Activated CD8-positive, alpha-beta T cell treated with anti-CD3 and anti-CD28 coated beads, Interleukin-2, amount 10 ng/mL, durations not matched to agents 7 days and 5 days (primary cell): ENCODE measurements around the gene APOOL. TPM values are rescaled to one million over a fixed set of nuclear protein-coding genes. Genes with fewer than 3 reads are reported as not detected.
"Not testable (repeated sequence)": the region's sequence is repeated elsewhere in the genome, so short reads cannot be mapped to it uniquely, and the experiment has no call there.

Source experiments
- ATAC-seq: fragments of 150-1000 bp; cut with Tn5 transposase; one replicate; pipeline ENCODE4 v1.10.0; 2021; ENCODE audit warnings: moderate library complexity
- CTCF ChIA-PET: fragments of 350-600 bp; sonication (Branson Sonifier 250); formaldehyde crosslinking; loops from one replicate; lab custom pipeline; 2021; ENCODE audit warnings: antibody characterized with exemption; lab: Charles Lee
- POLR2A ChIA-PET: fragments of 350-600 bp; sonication (Branson Sonifier 250); formaldehyde crosslinking; loops from one replicate; lab custom pipeline; 2021; ENCODE audit warnings: antibody characterized with exemption; lab: Charles Lee
- DNase-seq: peaks from one replicate; pipeline ENCODE4 v3.0.0-alpha.2; 2020
- H3K27ac Mint-ChIP-seq: one replicate; pipeline ENCODE4 v1.8.0; 2021; ENCODE audit warnings: mild to moderate bottlenecking, mixed read lengths
- H3K27me3 Mint-ChIP-seq: one replicate; pipeline ENCODE4 v1.8.0; 2021; ENCODE audit warnings: low read depth, mixed read lengths
- H3K36me3 Mint-ChIP-seq: one replicate; pipeline ENCODE4 v1.8.0; 2021; ENCODE audit warnings: low read depth, mixed read lengths
- H3K4me1 Mint-ChIP-seq: one replicate; pipeline ENCODE4 v1.8.0; 2021; ENCODE audit warnings: low read depth, mixed read lengths
- H3K4me3 Mint-ChIP-seq: one replicate; pipeline ENCODE4 v1.8.0; 2021; ENCODE audit warnings: mild to moderate bottlenecking, mixed read lengths
- H3K9me3 Mint-ChIP-seq: one replicate; pipeline ENCODE4 v1.8.0; 2022; ENCODE audit warnings: mixed read lengths; ENCODE audit not compliant: insufficient read depth
- total RNA-seq, 2 experiments: library from RNA; stranded (reverse); gene quantifications; one replicate each; pipeline ENCODE4 v1.2.3, GENCODE V29; 2021

Gene APOOL
- total RNA-seq = 10 to 100 TPM; 11.6 to 13.4 TPM

- Mint-ChIP-seq H3K27ac (peak within 1 kb of the TSS; percentile 80), H3K4me3 (peak within 1 kb of the TSS; percentile 80), H3K4me1 (peaks cover 8% of the 10 kb centered on the region), H3K9me3 (no peaks in the 10 kb centered on the region), H3K36me3 (no peaks in the 10 kb centered on the region), H3K27me3 (peaks cover 4% of the 10 kb centered on the region)
- POLR2A ChIA-PET = no interaction called here
- peak; percentile 85 for DNase-seq
- CTCF ChIA-PET = interaction anchor here (1.0 kb wide), 1 partner anchor 49 kb away, joined by 3 read pairs; no protein-coding TSS in a partner anchor
- peak; percentile 96 for ATAC-seq
Measured at GRCh38 chrX:85003655-85004244, at the start of gene APOOL. Gene APOOL, plus strand, starts transcription at chrX:85003877. Its CDS starts 36 bp downstream, at chrX:85003913.

GRCh38 chrX:84956304-84956703, 47.4 kb upstream of the APOOL start:
- POLR2A ChIA-PET = no interaction called here
- DNase-seq = no peak
- Mint-ChIP-seq H3K27me3 (no peaks in the 10 kb centered on the region), H3K27ac (no peak overlapping the region), H3K4me1 (no peaks in the 10 kb centered on the region), H3K4me3 (no peak overlapping the region), H3K9me3 (no peaks in the 10 kb centered on the region), H3K36me3 (no peaks in the 10 kb centered on the region)
- CTCF ChIA-PET = no interaction called here
- ATAC-seq = no peak

GRCh38 chrX:84974803-84975202, 28.9 kb upstream of the APOOL start:
- H3K27me3 Mint-ChIP-seq = no peaks in the 10 kb centered on the region
- no peaks in the 10 kb centered on the region for H3K36me3 Mint-ChIP-seq
- no peak overlapping the region for H3K4me3 Mint-ChIP-seq
- H3K4me1 Mint-ChIP-seq = no peaks in the 10 kb centered on the region
- ATAC-seq (no peak), DNase-seq (no peak)
- ChIA-PET POLR2A (no interaction called here), CTCF (no interaction called here)
- H3K27ac Mint-ChIP-seq = no peak overlapping the region
- H3K9me3 Mint-ChIP-seq = no peaks in the 10 kb centered on the region

GRCh38 chrX:84991739-84992138, 11.9 kb upstream of the APOOL start:
- H3K36me3 Mint-ChIP-seq, H3K4me3 Mint-ChIP-seq, POLR2A ChIA-PET, H3K27ac Mint-ChIP-seq, CTCF ChIA-PET, H3K9me3 Mint-ChIP-seq, H3K4me1 Mint-ChIP-seq, ATAC-seq, H3K27me3 Mint-ChIP-seq, DNase-seq: not testable (repeated sequence)

- ATAC-seq = no peak
- no peak overlapping the region for H3K27ac Mint-ChIP-seq
- H3K4me1 Mint-ChIP-seq = no peaks in the 10 kb centered on the region
- POLR2A ChIA-PET = no interaction called here
- H3K9me3 Mint-ChIP-seq = no peaks in the 10 kb centered on the region
- no peak for DNase-seq
- CTCF ChIA-PET = no interaction called here
- no peak overlapping the region for H3K4me3 Mint-ChIP-seq
- no peaks in the 10 kb centered on the region for H3K36me3 Mint-ChIP-seq
- peaks cover 2% of the 10 kb centered on the region for H3K27me3 Mint-ChIP-seq
Measured at GRCh38 chrX:84993150-84993549, 10.5 kb upstream of the APOOL start.

- ChIA-PET POLR2A (no interaction called here), CTCF (no interaction called here)
- Mint-ChIP-seq H3K4me1 (peaks cover 8% of the 10 kb centered on the region), H3K4me3 (no peak overlapping the region), H3K27ac (no peak overlapping the region), H3K27me3 (peaks cover 4% of the 10 kb centered on the region), H3K36me3 (no peaks in the 10 kb centered on the region), H3K9me3 (no peaks in the 10 kb centered on the region)
- ATAC-seq (no peak), DNase-seq (no peak)
Measured at GRCh38 chrX:85001344-85001743, 2.3 kb upstream of the APOOL start.

- peaks cover 4% of the 10 kb centered on the region for H3K27me3 Mint-ChIP-seq
- DNase-seq (no peak), ATAC-seq (peak; percentile 19)
- peaks cover 8% of the 10 kb centered on the region for H3K4me1 Mint-ChIP-seq
- H3K36me3 Mint-ChIP-seq = no peaks in the 10 kb centered on the region
- peak overlapping the region; percentile 80 for H3K27ac Mint-ChIP-seq
- ChIA-PET CTCF (no interaction called here), POLR2A (no interaction called here)
- peak overlapping the region; percentile 80 for H3K4me3 Mint-ChIP-seq
- no peaks in the 10 kb centered on the region for H3K9me3 Mint-ChIP-seq
Measured at GRCh38 chrX:85004255-85004654, 578 bp downstream of the APOOL start.

GRCh38 chrX:85012098-85012497, 8.4 kb downstream of the APOOL start:
- Mint-ChIP-seq H3K4me1 (no peaks in the 10 kb centered on the region), H3K4me3 (no peak overlapping the region), H3K36me3 (peaks cover 7% of the 10 kb centered on the region), H3K27me3 (no peaks in the 10 kb centered on the region), H3K9me3 (peaks cover 3% of the 10 kb centered on the region), H3K27ac (no peak overlapping the region)
- ChIA-PET CTCF (no interaction called here), POLR2A (no interaction called here)
- ATAC-seq (no peak), DNase-seq (no peak)

GRCh38 chrX:85015351-85015750, 11.7 kb downstream of the APOOL start:
- H3K4me1 Mint-ChIP-seq, H3K9me3 Mint-ChIP-seq, CTCF ChIA-PET, DNase-seq, POLR2A ChIA-PET, H3K4me3 Mint-ChIP-seq, H3K27ac Mint-ChIP-seq, ATAC-seq, H3K27me3 Mint-ChIP-seq: not testable (repeated sequence)
- H3K36me3 Mint-ChIP-seq = peaks cover 21% of the 10 kb centered on the region

- CTCF ChIA-PET = no interaction called here
- POLR2A ChIA-PET = no interaction called here
- H3K4me3 Mint-ChIP-seq = no peak overlapping the region
- H3K9me3 Mint-ChIP-seq = no peaks in the 10 kb centered on the region
- no peak for ATAC-seq
- peaks cover 19% of the 10 kb centered on the region for H3K36me3 Mint-ChIP-seq
- DNase-seq = no peak
- H3K27ac Mint-ChIP-seq = no peak overlapping the region
- H3K4me1 Mint-ChIP-seq = peaks cover 2% of the 10 kb centered on the region
- no peaks in the 10 kb centered on the region for H3K27me3 Mint-ChIP-seq
Measured at GRCh38 chrX:85017721-85018120, 14.0 kb downstream of the APOOL start.

- ATAC-seq = no peak
- POLR2A ChIA-PET = no interaction called here
Measured at GRCh38 chrX:85018471-85018870, 14.8 kb downstream of the APOOL start.

GRCh38 chrX:85020216-85020615, 16.5 kb downstream of the APOOL start:
- no peak for DNase-seq
- ChIA-PET CTCF (no interaction called here), POLR2A (no interaction called here)
- Mint-ChIP-seq H3K4me1 (peaks cover 2% of the 10 kb centered on the region), H3K36me3 (peaks cover 19% of the 10 kb centered on the region), H3K9me3 (no peaks in the 10 kb centered on the region), H3K27ac (no peak overlapping the region), H3K27me3 (no peaks in the 10 kb centered on the region), H3K4me3 (no peak overlapping the region)
- no peak for ATAC-seq

More at GRCh38 chrX:85018471-85018870, 14.8 kb downstream of the APOOL start:
- no peak overlapping the region for H3K4me3 Mint-ChIP-seq
- peaks cover 2% of the 10 kb centered on the region for H3K4me1 Mint-ChIP-seq
- peaks cover 19% of the 10 kb centered on the region for H3K36me3 Mint-ChIP-seq
- DNase-seq = no peak
- H3K27ac Mint-ChIP-seq = no peak overlapping the region
- no peaks in the 10 kb centered on the region for H3K9me3 Mint-ChIP-seq
- CTCF ChIA-PET = no interaction called here
- no peaks in the 10 kb centered on the region for H3K27me3 Mint-ChIP-seq

- Mint-ChIP-seq H3K36me3 (peaks cover 10% of the 10 kb centered on the region), H3K27ac (no peak overlapping the region), H3K4me1 (no peaks in the 10 kb centered on the region), H3K27me3 (no peaks in the 10 kb centered on the region), H3K9me3 (no peaks in the 10 kb centered on the region), H3K4me3 (no peak overlapping the region)
- no peak for DNase-seq
- CTCF ChIA-PET = no interaction called here
- POLR2A ChIA-PET = no interaction called here
- ATAC-seq = no peak
Measured at GRCh38 chrX:85024044-85024443, 20.4 kb downstream of the APOOL start.
